Colonic mucosa (tissue), 4 donors: Measurements from ENCODE around the gene HS3ST2. TPM values are rescaled to one million over a fixed set of nuclear protein-coding genes. Genes with fewer than 3 reads are reported as not detected.

ENCODE experiments used
- DNase-seq: peaks from one replicate; pipeline ENCODE4 v3.0.0-alpha.2; 2020
- H3K27ac ChIP-seq: fragments of 200-600 bp; one replicate; pipeline ENCODE4 v1.8.0; 2021
- H3K27me3 ChIP-seq: fragments of 200-600 bp; one replicate; pipeline ENCODE4 v1.8.0; 2021
- H3K36me3 ChIP-seq: fragments of 200-600 bp; one replicate; pipeline ENCODE4 v1.8.0; 2021
- H3K4me1 ChIP-seq: fragments of 200-600 bp; one replicate; pipeline ENCODE4 v1.8.0; 2021; ENCODE audit warnings: mild to moderate bottlenecking
- H3K4me3 ChIP-seq: fragments of 200-600 bp; one replicate; pipeline ENCODE4 v1.8.0; 2021
- H3K9ac ChIP-seq, 2 donors: one replicate each; pipeline ENCODE4 v1.7.0; 2013; ENCODE audit warnings: control low read depth in 2 of 2, low read depth in 2 of 2, low read length in 2 of 2
- H3K9me3 ChIP-seq: fragments of 200-600 bp; one replicate; pipeline ENCODE4 v1.8.0; 2021
- CTCF ChIP-seq: fragments of 200-600 bp; IDR thresholded peaks from one replicate; pipeline ENCODE4 v1.8.0; 2022; ENCODE audit warnings: antibody characterized with exemption, mild to moderate bottlenecking
- intact Hi-C: fragments of 100-400 bp; cut with DNase I; formaldehyde crosslinking; loops from one replicate; pipeline ENCODE4 v1.14.1; 2022
- total RNA-seq, 2 donors: library from RNA; stranded (reverse); fragmentation: NEBNext Ultra II Directional in 1 of 2; extraction: Animal tissue kit (Norgen Biotek cat#: 25700) in 1 of 2; gene quantifications; one replicate each; pipeline ENCODE4 v1.2.1, GENCODE V29; 2021
- donor health status: healthy.
- donor health status: DM: no; HTN: no; CAD: no.
- donor health status: DM: no; HTN: no; CAD: no.

HS3ST2 gene
- total RNA-seq, 2 donors from 2014 or later = 0.24 to 0.47 TPM

- TF ChIP-seq CTCF = no peak
- no peaks in the 10 kb centered on the region for H3K36me3 ChIP-seq
- H3K27me3 ChIP-seq = no peaks in the 10 kb centered on the region
- intact Hi-C loops = no loop called here
- no peak for DNase-seq
- H3K9me3 ChIP-seq = no peaks in the 10 kb centered on the region
- no peak overlapping the region for H3K4me3 ChIP-seq
- no peaks in the 10 kb centered on the region for H3K4me1 ChIP-seq
- H3K27ac ChIP-seq = no peak overlapping the region
- no peak overlapping the region for H3K9ac ChIP-seq
Observed at GRCh38 chr16:22900863-22901262, 86.9 kb downstream of the HS3ST2 start.

GRCh38 chr16:22901563-22901962 lies 87.6 kb downstream of the HS3ST2 start:
- H3K9ac ChIP-seq = no peak overlapping the region
- no peak for TF ChIP-seq CTCF
- no peaks in the 10 kb centered on the region for H3K27me3 ChIP-seq
- no peaks in the 10 kb centered on the region for H3K9me3 ChIP-seq
- H3K27ac ChIP-seq = no peak overlapping the region
- intact Hi-C loops = no loop called here
- DNase-seq = no peak
- H3K4me3 ChIP-seq = no peak overlapping the region
- no peaks in the 10 kb centered on the region for H3K4me1 ChIP-seq
- no peaks in the 10 kb centered on the region for H3K36me3 ChIP-seq

GRCh38 chr16:22903716-22904115 lies 89.8 kb downstream of the HS3ST2 start:
- intact Hi-C loops = no loop called here
- H3K36me3 ChIP-seq = no peaks in the 10 kb centered on the region
- no peaks in the 10 kb centered on the region for H3K27me3 ChIP-seq

GRCh38 chr16:22912654-22913053 lies 98.7 kb downstream of the HS3ST2 start:
- H3K36me3 ChIP-seq = no peaks in the 10 kb centered on the region
- H3K27me3 ChIP-seq = no peaks in the 10 kb centered on the region
- DNase-seq = no peak
- H3K27ac ChIP-seq = no peak overlapping the region
- no peaks in the 10 kb centered on the region for H3K9me3 ChIP-seq
- intact Hi-C loops = no loop called here
- H3K9ac ChIP-seq = no peak overlapping the region
- TF ChIP-seq CTCF = no peak
- H3K4me1 ChIP-seq = no peaks in the 10 kb centered on the region
- H3K4me3 ChIP-seq = no peak overlapping the region

More at GRCh38 chr16:22903716-22904115, 89.8 kb downstream of the HS3ST2 start:
- Histone ChIP-seq H3K27ac (no peak overlapping the region), H3K4me1 (no peaks in the 10 kb centered on the region), H3K9ac (no peak overlapping the region), H3K4me3 (no peak overlapping the region), H3K9me3 (no peaks in the 10 kb centered on the region)
- DNase-seq = no peak
- no peak for TF ChIP-seq CTCF

- H3K27me3 ChIP-seq = no peaks in the 10 kb centered on the region
- no peaks in the 10 kb centered on the region for H3K4me1 ChIP-seq
- intact Hi-C loops = no loop called here
- H3K9ac ChIP-seq = no peak overlapping the region
- no peak for DNase-seq
- no peaks in the 10 kb centered on the region for H3K36me3 ChIP-seq
- no peak overlapping the region for H3K4me3 ChIP-seq
- no peak for TF ChIP-seq CTCF
- H3K27ac ChIP-seq = no peak overlapping the region
- H3K9me3 ChIP-seq = no peaks in the 10 kb centered on the region
Observed at GRCh38 chr16:22915003-22915402, 101.0 kb downstream of the HS3ST2 start.

- H3K4me1 ChIP-seq = no peaks in the 10 kb centered on the region
- DNase-seq = no peak
Observed at GRCh38 chr16:22923491-22923890, 109.5 kb downstream of the HS3ST2 start.

More at GRCh38 chr16:22923491-22923890, 109.5 kb downstream of the HS3ST2 start:
- no peak for TF ChIP-seq CTCF
- no peak overlapping the region for H3K27ac ChIP-seq
- H3K27me3 ChIP-seq = no peaks in the 10 kb centered on the region
- H3K36me3 ChIP-seq = no peaks in the 10 kb centered on the region
- H3K9me3 ChIP-seq = no peaks in the 10 kb centered on the region
- intact Hi-C loops = no loop called here
- no peak overlapping the region for H3K9ac ChIP-seq
- H3K4me3 ChIP-seq = no peak overlapping the region
